Kidney epithelial cell (primary cell): Measurements from ENCODE around the gene ST6GALNAC5. TPM values are rescaled to one million over a fixed set of nuclear protein-coding genes. Genes with fewer than 3 reads are reported as not detected.

ENCODE experiments used
- DNase-seq: peaks from one replicate; pipeline ENCODE4 v3.0.0-alpha.2; 2010; ENCODE audit warnings: low read depth
- H3K27me3 ChIP-seq: 2 replicates; pipeline ENCODE4 v1.6.0; 2011; ENCODE audit warnings: low read length; ENCODE audit not compliant: control insufficient read depth, insufficient read depth
- H3K36me3 ChIP-seq: 2 replicates; pipeline ENCODE4 v1.5.1; 2011; ENCODE audit warnings: low read length; ENCODE audit not compliant: control insufficient read depth, insufficient read depth
- H3K4me3 ChIP-seq: 2 replicates; pipeline ENCODE4 v1.5.1; 2011; ENCODE audit warnings: low read depth, mild to moderate bottlenecking, control low read depth, low read length
- CTCF ChIP-seq: IDR thresholded peaks from 2 replicates; pipeline ENCODE4 v1.5.1; 2011; ENCODE audit warnings: mild to moderate bottlenecking, moderate library complexity, low read length, control low read depth, inconsistent platforms; ENCODE audit not compliant: insufficient read depth, poor library complexity, severe bottlenecking
- total RNA-seq: library from RNA; depleted of rRNA; stranded (reverse); fragments of >200 nt; gene quantifications from 2 replicates; pipeline ENCODE4 v1.2.3, GENCODE V29; 2015

Gene ST6GALNAC5
- total RNA-seq, 1 donor from 2014 or later = 9.4 TPM

- no peak for DNase-seq
- H3K36me3 ChIP-seq = no peaks in the 10 kb centered on the region
- no peak for TF ChIP-seq CTCF
- H3K4me3 ChIP-seq = no peak overlapping the region
- no peaks in the 10 kb centered on the region for H3K27me3 ChIP-seq
Measured at GRCh38 chr1:77100875-77101274, 233.6 kb downstream of the ST6GALNAC5 start.

- no peak overlapping the region for H3K4me3 ChIP-seq
- H3K27me3 ChIP-seq = no peaks in the 10 kb centered on the region
- H3K36me3 ChIP-seq = no peaks in the 10 kb centered on the region
- TF ChIP-seq CTCF = no peak
- DNase-seq = no peak
Measured at GRCh38 chr1:77103486-77103885, 236.2 kb downstream of the ST6GALNAC5 start.

- TF ChIP-seq CTCF = no peak
- H3K4me3 ChIP-seq = no peak overlapping the region
- H3K36me3 ChIP-seq = no peaks in the 10 kb centered on the region
- no peaks in the 10 kb centered on the region for H3K27me3 ChIP-seq
- DNase-seq = no peak
Measured at GRCh38 chr1:77104672-77105071, 237.4 kb downstream of the ST6GALNAC5 start.
